VCaP (cell line): Measurements from ENCODE around the gene TFRC.
"Not testable (repeated sequence)": the region's sequence is repeated elsewhere in the genome, so short reads cannot be mapped to it uniquely, and the experiment has no call there.

Source experiments
- H3K27ac ChIP-seq: fragments of 450-650 bp; 2 replicates; pipeline ENCODE4 v1.5.1; 2017
- TF ChIP-seq, protein P1 (sequence below): fragments of 450-650 bp; conservative IDR thresholded peaks from 2 replicates; pipeline ENCODE4 v1.5.1; 2017; ENCODE audit warnings: mild to moderate bottlenecking, moderate library complexity

The TFRC gene

DNA sequence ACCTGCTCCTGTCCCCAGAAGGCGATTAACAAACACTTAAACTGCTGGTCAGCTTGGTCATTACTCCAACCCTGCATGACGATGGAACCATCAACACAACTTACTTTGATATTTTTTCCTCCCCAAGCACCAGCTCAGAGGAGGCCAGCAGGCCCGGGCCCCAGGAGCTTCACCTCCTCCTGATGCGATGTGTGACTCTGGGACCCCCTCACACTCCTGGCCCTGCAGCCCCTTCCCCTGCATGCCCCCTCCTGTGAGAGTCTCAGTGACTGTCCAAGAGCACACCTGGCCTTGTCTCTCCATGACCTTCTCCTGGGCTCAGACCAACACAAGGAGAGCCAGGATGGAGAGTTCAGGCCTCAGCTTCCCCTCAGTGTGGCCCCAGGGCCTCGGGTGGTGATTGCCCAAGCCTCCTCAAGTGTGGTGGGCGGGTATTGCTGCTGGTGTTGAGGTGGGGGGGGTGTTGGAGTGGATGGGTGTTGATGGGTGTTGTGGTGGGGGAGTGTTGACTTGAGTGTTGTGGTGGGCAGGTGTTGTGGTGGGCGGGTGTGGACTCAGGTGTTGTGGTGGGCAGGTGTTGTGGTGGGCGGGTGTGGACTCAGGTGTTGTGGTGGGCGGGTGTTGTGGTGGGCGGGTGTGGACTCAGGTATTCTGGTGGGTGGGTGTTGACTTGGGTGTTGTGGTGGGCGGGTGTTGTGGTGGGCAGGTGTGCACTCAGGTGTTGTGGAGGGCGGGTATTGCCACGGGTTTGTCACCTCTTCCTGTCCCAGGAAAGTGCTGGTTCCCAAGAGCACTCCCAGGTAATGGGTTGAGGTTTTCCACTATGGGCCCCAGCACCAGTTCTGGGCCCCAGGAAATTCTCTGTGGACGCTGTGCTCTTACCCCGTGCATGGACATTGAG is 68.1 kb downstream of the TFRC start:
- H3K27ac ChIP-seq = no peak overlapping the region
- TF ChIP-seq, protein P1, sequence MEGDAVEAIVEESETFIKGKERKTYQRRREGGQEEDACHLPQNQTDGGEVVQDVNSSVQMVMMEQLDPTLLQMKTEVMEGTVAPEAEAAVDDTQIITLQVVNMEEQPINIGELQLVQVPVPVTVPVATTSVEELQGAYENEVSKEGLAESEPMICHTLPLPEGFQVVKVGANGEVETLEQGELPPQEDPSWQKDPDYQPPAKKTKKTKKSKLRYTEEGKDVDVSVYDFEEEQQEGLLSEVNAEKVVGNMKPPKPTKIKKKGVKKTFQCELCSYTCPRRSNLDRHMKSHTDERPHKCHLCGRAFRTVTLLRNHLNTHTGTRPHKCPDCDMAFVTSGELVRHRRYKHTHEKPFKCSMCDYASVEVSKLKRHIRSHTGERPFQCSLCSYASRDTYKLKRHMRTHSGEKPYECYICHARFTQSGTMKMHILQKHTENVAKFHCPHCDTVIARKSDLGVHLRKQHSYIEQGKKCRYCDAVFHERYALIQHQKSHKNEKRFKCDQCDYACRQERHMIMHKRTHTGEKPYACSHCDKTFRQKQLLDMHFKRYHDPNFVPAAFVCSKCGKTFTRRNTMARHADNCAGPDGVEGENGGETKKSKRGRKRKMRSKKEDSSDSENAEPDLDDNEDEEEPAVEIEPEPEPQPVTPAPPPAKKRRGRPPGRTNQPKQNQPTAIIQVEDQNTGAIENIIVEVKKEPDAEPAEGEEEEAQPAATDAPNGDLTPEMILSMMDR = no peak

GRCh38 chr3:196012941-196013476 is 68.9 kb downstream of the TFRC start:
- TF ChIP-seq, protein P1 = no peak
- no peak overlapping the region for H3K27ac ChIP-seq

DNA sequence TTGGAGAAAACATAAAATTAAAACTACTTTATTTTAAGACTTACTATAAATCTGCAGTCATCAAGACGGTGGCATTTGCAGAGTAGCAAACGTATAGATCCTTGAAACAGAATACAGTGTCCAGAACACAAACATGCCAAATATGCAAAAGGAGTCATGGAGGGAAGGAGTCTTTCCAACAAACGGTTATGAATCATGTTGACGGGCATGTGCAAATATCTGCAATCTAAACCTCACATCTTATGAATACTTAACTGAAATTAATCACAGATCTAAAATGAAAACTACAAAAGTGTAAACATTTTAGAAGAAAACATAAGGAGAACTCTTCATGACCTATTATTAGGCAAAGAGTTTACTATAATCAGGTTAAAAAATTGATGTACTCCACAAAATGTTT is 69.4 kb downstream of the TFRC start:
- TF ChIP-seq, protein P1 = no peak
- H3K27ac ChIP-seq = no peak overlapping the region

DNA sequence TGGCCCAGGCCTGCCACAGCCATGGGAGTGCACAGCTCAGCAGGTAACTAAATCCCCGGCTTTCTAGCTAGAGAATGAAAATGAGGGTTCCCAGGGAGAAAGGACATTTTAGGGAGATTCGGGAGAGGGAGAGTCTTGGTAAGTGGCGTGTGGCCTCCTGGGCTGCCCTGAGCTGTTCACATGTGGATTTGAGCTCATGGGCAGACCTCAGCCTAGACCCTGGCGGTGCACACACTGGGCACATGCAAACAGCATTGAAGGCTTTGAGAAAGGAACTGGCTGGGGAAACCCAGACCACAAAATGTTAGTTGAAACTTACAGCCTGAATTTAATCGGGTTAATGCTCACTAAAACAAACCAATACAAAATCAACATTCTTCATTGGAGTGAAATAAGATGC is 72.4 kb downstream of the TFRC start:
- TF ChIP-seq, protein P1 = no peak
- H3K27ac ChIP-seq = no peak overlapping the region

DNA sequence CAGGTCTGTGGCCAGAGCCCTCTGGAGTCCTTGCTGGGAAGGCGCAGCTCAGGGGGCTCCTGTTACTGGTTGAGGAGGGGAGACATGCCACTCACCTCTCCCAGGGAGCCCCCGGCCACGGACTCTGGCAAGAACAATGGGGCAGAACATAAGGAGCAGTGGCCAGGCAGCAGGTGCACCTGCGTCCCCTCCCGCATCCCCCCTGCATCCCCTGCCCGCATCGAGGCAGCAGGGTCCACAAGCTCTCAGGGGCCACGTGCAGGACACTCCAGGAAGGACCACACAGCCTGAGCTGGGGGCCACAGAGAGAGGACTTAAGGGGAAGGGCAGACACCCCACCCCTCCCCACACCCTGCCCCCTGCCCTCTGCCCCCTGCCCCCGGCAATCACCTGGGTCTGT is 73.0 kb downstream of the TFRC start:
- TF ChIP-seq, protein P1 = no peak
- H3K27ac ChIP-seq = no peak overlapping the region

DNA sequence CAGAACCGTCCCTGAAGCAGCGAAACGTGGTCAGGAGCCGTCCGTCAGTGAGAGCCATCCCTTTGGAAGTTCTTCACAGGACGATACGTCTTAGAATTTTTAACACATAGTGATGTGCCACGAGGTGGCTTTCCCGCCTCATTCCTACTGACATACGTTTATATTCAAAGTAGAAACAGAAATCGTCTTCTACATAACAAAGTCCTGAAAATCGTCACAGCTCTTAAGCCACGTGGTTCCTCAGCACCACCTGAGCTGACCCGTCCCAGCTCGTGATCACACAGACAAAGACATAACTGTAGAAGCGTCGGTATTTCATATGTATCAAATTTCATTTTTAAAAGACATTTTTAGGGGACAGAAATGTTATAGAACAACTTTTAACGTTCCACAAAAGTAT is 73.5 kb downstream of the TFRC start:
- TF ChIP-seq, protein P1 = no peak
- H3K27ac ChIP-seq = no peak overlapping the region

GRCh38 chr3:196007744-196008335 is 74.0 kb downstream of the TFRC start:
- TF ChIP-seq, protein P1 = no peak
- no peak overlapping the region for H3K27ac ChIP-seq

GRCh38 chr3:196005338-196005737 is 76.6 kb downstream of the TFRC start:
- H3K27ac ChIP-seq = not testable (repeated sequence)

- H3K27ac ChIP-seq = not testable (repeated sequence)
These were observed 77.4 kb downstream of the TFRC start for GRCh38 chr3:196004359-196005052.
